Left ventricle myocardium superior (tissue), 1 donor: ENCODE results near the gene ZNF277. TPM values are rescaled to one million over a fixed set of nuclear protein-coding genes. Genes with fewer than 3 reads are reported as not detected.
A peak's percentile ranks its signal among the peaks of the same experiment; 100 is the strongest.

ENCODE experiments used
- ATAC-seq: fragments of 200-7000 bp; cut with Tn5 transposase; one replicate; pipeline ENCODE4 v1.9.1; 2020; ENCODE audit warnings: mild to moderate bottlenecking, moderate library complexity
- DNase-seq: peaks from one replicate; pipeline ENCODE4 v3.0.0-alpha.2; 2020
- intact Hi-C: fragments of 100-400 bp; cut with micrococcal nuclease; formaldehyde crosslinking; loops from one replicate; pipeline ENCODE4 v1.11.0; 2022
- total RNA-seq: library from RNA; stranded (reverse); fragmentation: NEBNext Ultra II Directional; extraction: Animal tissue kit (Norgen Biotek cat#: 25700); gene quantifications from one replicate; pipeline ENCODE4 v1.2.1, GENCODE V29; 2021
- donor health status: DM: no; HTN: yes; CAD: no; lungs with severe emphysema.

ZNF277 gene
- total RNA-seq, 1 donor from 2014 or later: 17.0 TPM

DNA sequence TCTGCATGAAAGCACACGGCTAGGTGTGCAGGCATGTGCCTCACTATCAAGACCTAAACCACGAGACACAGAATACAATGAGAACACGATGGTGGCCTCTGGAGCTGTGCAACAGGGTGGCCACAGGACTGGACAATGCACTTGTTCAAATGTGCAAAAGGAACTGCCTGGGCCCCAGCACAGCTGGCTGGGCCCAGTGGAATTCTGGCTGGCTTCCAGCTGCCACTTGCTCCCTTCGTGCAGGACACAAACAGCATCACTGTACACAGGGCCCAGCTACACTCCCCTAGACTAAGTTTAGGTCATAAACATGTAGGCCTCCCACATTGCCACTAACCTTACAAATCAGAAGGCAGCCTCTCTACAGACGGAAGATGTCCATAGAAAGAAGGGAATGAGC, 23.7 kb upstream of the ZNF277 start:
- intact Hi-C loops: no loop called here
- DNase-seq: peak; percentile 75
- ATAC-seq: peak; percentile 81

GRCh38 chr7:112183266-112183665, 23.2 kb upstream of the ZNF277 start:
- intact Hi-C loops: no loop called here
- no peak for ATAC-seq
- no peak for DNase-seq

- intact Hi-C loops: no loop called here
- DNase-seq (no peak), ATAC-seq (no peak)
Observed at GRCh38 chr7:112184455-112184854, 22.0 kb upstream of the ZNF277 start.

DNA sequence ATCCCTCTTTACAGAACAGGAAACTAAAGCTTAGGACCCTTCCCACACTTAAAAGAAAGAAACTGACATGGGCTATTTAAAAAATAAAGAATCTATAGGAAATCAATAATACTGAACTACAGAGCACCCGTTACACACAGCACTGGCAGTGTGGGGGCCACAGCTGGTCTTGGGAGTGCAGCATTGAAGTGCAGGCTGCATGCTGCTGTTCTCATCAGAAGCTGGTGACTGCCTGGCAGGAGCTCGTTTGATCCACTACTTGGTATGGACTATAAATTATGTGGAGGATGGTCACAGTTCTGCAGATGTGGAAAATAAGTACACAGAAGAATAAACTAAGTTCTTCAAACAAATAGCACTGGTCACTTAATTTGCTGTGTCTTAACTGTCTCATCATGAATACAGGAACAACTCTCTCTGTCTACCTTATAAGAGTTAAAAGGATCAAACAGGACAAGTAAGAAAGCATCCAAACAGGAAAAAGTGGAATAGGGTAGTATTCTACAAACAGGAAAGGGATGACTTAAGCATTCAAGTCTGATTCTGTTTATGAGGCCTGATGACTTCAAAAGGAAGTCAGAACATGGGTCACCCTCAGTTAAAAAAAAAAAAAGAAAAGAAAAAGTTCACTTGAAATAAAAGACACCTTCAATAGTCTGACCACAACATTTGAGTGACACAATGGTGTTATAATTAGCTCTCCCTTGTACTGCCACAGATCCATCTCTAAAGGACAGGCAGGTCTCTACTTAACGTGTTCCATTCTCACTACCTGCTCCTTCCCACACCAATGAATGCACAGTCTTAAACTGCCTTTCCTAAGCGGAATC, 21.3 kb upstream of the ZNF277 start:
- DNase-seq: no peak
- ATAC-seq: peak; percentile 65
- intact Hi-C loops: no loop called here

DNA sequence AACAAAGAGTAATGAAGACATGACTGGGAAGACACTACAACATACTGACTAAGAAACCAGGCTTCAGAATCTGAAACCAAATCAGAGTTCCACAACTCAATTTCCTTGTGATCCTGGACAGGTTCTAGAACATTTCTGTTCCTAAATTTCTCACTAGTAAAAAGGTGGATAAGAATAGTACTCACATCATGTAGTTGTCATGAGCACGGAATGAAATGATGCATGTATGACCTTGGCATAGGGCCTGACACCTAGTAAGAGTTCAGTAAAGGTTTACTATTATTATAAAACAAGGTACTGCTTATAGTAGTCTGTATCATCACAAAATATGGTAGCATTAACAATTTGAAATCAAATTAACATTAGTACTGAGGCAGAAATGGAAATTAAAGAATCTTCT, 20.2 kb upstream of the ZNF277 start:
- ATAC-seq (peak; percentile 40), DNase-seq (no peak)
- intact Hi-C loops: no loop called here

DNA sequence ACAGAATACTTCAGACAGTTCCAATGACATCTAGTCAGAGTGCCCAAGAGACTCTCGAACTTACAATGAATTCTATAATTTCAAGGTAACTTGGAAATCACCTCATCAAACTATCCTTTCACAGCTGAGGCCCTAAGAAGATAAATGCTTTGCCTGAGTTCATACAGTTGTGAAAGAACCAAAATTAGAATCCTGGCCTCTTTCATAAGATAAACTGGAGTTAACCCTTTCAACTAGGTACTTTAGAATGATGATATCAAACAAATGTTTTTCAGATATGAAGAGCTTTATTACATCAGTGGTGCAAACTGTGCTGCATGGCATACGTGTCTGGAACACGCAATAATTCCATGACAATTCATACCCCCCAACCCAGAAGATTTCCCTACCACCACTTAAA, 18.2 kb upstream of the ZNF277 start:
- DNase-seq: no peak
- intact Hi-C loops: no loop called here
- no peak for ATAC-seq

DNA sequence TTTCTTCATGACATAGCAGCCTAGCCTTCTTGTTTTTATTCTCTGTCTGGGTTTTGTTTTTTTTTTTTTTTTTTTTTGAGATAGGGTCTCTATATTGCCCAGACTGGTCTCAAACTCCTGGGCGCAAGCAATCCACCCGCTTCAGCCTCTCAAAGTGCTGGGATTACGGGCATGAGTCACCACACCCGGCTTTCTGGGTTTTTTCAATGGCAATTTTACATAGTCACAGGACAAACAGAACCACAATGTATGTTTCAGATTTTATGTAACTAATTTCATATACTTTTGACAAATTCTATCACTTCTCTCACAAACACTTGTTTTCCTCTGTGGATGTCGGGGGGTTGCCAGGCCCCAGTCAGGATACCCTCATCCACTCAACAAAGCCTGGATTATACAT, 16.8 kb upstream of the ZNF277 start:
- intact Hi-C loops: no loop called here
- ATAC-seq (no peak), DNase-seq (no peak)

DNA sequence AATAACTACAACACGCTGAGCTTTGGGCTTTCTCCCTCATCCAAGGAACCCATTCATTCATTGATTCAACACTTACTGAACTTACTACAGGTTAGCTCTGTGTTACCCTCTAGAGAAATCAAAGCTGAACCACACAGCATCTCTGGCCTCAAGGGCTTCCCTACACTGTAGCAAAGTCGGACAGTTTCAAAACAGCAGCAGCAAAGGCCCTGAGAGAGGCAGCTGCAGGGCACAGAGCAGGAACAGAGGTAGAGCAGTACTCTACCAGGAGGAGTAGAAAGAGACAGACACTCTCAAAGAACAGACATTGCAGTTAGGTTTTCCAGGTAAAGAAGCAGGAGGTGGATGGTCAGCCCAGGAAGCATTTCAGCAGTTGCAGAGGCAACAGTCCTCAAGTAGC, 16.4 kb upstream of the ZNF277 start:
- intact Hi-C loops: no loop called here
- DNase-seq (no peak), ATAC-seq (no peak)

DNA sequence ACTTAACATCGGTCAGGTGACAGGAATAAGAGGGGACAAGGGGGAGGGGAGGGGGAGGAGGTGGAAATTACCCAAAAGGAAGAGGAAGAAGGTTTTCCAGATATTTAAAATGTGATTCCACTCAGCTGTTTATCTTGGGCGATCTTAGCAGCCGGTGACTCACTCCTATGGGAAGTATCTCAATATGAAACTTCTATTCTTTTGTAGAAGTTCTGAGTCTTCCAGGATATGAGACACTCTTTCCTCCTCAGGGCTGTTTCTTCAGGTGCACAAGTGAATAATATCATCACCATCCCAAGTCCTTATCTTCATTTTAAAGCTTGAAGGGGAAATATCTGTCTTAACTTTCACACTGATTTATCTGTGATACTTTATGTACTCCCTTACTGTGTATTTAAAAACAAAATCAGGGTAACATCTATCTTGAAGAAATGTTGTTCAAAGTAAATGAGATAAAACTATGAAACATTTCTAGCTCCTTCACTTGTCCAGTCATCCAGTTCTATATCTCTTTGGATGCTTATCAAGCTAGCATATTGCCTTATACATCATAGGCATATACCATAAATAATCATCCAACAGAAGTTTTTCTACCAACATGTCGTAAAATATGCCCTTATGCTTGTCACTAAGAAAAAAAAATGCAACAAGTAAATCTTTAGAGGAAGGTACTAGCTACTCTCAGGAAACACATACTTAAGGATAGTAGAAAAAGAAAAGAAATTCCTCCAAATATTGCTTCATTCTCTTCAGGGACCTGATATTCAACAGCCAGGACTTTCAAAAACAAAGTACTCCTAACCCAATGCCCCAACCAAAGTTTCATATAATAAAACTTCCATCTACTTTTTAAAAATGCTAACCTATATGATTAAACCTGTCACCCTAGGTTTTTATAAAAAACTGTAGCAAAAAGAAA, 14.0 kb upstream of the ZNF277 start:
- DNase-seq (no peak), ATAC-seq (peak; percentile 65)
- intact Hi-C loops: no loop called here

DNA sequence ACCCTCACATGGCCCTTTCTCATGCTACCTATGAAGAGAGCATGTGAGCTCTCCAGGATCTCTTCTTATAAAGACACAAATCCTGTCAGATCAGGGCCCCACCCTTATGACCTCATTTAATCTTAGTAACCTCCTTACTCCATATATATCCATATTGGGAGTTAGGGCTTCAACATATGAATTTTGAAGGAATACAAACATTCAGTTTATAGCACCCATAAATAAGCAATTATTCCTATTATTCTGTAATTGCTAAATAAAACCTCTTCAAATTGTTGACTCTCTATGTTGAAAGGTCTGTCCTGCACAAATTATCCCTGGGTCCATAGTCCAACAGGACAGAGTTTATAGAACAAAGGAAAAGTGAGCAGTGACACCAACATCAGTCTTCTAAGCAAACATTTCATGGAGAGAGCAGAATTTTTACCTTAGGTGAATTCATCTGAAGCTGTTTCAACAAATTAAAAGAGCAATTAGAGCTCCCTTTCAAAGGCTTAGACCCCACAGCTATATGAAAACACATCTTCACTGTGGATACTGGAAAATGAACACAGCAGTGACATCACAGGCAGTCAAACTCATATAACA, 12.5 kb upstream of the ZNF277 start:
- DNase-seq: no peak

GRCh38 chr7:112195717-112196116, 10.8 kb upstream of the ZNF277 start:
- intact Hi-C loops: no loop called here
- no peak for ATAC-seq
- DNase-seq: no peak

More for the DNA sequence above, 12.5 kb upstream of the ZNF277 start:
- no peak for ATAC-seq
- intact Hi-C loops: no loop called here

GRCh38 chr7:112197322-112197721, 9.2 kb upstream of the ZNF277 start:
- intact Hi-C loops: no loop called here
- ATAC-seq: no peak
- DNase-seq: no peak

GRCh38 chr7:112199035-112199655, 7.3 kb upstream of the ZNF277 start:
- intact Hi-C loops: no loop called here
- ATAC-seq (no peak), DNase-seq (no peak)

- no peak for DNase-seq
- ATAC-seq: no peak
- intact Hi-C loops: no loop called here
Observed at GRCh38 chr7:112199672-112200071, 6.8 kb upstream of the ZNF277 start.

DNA sequence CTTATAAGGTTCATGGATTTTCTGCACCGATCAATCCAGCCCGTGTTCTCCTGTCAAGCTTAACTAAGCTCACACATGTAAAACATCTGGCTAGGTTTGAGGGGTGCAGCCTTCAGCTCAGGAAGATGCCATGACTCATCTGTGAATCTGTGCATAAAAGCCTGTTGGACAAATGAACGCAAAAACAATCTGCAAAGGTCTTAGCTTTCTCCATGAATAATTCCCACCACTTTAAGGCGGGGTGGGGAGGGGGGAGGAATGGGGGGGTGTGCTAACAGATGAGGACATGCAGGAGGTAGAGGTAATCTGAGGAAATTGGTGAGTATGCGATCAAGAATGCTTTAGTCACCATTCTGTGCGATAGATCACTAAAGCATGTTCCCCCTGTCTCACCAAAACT, 5.1 kb upstream of the ZNF277 start:
- DNase-seq (no peak), ATAC-seq (no peak)
- intact Hi-C loops: no loop called here

DNA sequence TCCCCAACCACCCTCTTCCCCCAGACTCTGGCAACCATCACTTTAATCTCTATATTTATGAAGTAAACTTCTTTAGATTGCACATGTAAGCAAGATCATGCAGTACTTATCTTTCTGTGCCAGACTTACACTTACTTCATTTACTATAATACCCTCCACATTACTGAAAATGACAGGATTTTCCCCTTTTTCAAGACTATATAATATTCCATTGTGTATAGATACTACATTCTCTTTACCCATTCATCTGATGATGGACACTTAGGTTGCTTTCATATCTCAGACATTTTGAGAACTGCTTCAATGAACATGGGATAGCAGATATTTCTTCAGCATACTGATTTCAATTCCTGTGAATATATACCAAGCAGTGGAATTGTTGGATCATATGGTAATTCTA, 4.7 kb upstream of the ZNF277 start:
- no peak for ATAC-seq
- DNase-seq: no peak
- intact Hi-C loops: no loop called here

- ATAC-seq: no peak
- peak; percentile 37 for DNase-seq
- intact Hi-C loops: no loop called here
Observed at GRCh38 chr7:112202816-112203215, 3.7 kb upstream of the ZNF277 start.

- ATAC-seq (no peak), DNase-seq (no peak)
- intact Hi-C loops: no loop called here
Observed at GRCh38 chr7:112203365-112203739, 3.1 kb upstream of the ZNF277 start.

DNA sequence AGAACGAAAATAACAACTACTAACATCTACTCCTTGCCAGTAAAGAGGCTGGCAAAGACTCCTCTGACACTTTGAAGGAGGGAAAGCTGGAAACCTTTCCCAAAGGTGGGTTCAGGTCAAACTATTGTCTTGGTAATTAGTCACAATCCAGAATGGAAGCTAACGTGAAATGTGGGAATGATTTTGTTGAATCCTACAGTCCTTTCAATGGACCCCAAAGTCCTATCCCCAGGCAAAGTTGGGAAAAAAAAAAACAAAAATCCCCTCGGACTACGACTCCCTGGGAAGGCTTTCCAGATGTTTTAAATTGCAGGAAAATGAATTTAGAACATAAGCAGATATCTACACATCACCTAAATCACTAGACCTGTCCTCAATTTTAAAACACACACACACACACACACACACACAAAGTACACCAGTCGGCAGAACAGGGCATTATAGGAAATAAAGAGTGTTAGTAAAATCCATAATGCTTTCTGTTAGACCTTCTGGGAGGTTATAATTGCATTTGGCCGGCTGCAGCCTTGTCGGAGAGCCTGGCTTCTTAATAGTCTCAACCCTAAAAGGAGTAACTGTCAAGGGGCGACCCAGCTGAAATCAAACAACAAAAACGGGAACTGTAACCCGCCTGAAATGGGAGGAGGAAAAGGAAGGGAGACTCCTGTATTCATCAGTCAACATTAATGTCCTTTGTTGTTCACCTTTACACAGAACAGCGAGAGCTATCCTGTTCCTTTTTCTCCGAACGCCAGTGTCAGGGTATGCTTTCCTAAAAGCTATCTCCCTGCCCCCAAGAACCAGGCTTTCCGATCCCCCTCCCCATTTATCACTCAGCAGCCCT, 1.8 kb upstream of the ZNF277 start:
- intact Hi-C loops: no loop called here

More for the DNA sequence above, 1.8 kb upstream of the ZNF277 start:
- peak; percentile 0 for ATAC-seq
- DNase-seq: no peak
